GM13977 (cell line): ENCODE results near the gene ORM1.
"Not testable (repeated sequence)": the region's sequence is repeated elsewhere in the genome, so short reads cannot be mapped to it uniquely, and the experiment has no call there.

ENCODE experiments used
- DNase-seq: peaks from one replicate; pipeline ENCODE4 v3.0.0; 2012; ENCODE audit warnings: low spot score
- in situ Hi-C: fragments of 300-500 bp; cut with MboI; formaldehyde crosslinking; loops from one replicate; pipeline ENCODE4 v1.12.0; 2022; ENCODE audit warnings: low sequenced_read_pairs, low pct_unique_long_range_greater_than_20kb, mixed read lengths, inconsistent platforms; ENCODE audit not compliant: unreplicated experiment
- TF ChIP-seq, protein P1 (sequence below): IDR thresholded peaks from 2 replicates; pipeline ENCODE4 v1.5.1; 2012; ENCODE audit warnings: mild to moderate bottlenecking, control low read depth; ENCODE audit not compliant: insufficient read depth; ENCODE audit errors: extremely low read depth, missing control alignments

The ORM1 gene

DNA sequence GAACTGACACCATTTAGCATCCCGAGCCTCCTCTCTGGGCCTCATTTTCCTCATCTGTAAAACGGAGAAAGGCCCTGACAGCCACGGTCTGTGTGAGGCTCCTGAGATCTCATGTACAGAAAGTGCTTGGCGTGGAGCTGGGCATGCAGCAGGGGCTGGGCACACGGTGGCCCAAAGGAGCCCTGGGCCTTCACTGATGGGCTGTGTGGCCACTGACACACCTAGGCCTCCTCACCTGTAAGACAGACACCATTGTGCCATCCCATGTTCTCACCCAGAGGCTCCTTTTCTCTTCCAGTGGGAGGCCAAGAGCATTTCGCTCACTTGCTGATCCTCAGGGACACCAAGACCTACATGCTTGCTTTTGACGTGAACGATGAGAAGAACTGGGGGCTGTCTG is 1.6 kb downstream of the ORM1 start:
- in situ Hi-C loops, result no loop called here
- TF ChIP-seq, protein P1, sequence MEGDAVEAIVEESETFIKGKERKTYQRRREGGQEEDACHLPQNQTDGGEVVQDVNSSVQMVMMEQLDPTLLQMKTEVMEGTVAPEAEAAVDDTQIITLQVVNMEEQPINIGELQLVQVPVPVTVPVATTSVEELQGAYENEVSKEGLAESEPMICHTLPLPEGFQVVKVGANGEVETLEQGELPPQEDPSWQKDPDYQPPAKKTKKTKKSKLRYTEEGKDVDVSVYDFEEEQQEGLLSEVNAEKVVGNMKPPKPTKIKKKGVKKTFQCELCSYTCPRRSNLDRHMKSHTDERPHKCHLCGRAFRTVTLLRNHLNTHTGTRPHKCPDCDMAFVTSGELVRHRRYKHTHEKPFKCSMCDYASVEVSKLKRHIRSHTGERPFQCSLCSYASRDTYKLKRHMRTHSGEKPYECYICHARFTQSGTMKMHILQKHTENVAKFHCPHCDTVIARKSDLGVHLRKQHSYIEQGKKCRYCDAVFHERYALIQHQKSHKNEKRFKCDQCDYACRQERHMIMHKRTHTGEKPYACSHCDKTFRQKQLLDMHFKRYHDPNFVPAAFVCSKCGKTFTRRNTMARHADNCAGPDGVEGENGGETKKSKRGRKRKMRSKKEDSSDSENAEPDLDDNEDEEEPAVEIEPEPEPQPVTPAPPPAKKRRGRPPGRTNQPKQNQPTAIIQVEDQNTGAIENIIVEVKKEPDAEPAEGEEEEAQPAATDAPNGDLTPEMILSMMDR, result no peak
- no peak for DNase-seq

DNA sequence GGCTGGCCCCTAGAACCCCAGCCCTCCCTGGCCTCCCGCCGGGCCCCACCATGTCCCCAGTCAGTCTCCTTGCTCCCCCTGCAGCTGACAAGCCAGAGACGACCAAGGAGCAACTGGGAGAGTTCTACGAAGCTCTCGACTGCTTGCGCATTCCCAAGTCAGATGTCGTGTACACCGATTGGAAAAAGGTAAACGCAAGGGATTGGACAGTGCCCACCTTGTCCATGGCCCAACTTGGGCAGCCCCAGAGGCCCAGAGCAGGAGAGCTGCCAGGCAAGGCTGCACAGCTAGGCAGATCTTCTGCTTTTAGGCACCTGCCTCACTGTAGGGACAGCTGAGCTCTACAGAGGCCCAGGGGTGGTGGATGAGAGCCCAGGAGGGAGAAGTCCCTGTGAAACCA is 2.1 kb downstream of the ORM1 start:
- in situ Hi-C loops, DNase-seq: not testable (repeated sequence)

DNA sequence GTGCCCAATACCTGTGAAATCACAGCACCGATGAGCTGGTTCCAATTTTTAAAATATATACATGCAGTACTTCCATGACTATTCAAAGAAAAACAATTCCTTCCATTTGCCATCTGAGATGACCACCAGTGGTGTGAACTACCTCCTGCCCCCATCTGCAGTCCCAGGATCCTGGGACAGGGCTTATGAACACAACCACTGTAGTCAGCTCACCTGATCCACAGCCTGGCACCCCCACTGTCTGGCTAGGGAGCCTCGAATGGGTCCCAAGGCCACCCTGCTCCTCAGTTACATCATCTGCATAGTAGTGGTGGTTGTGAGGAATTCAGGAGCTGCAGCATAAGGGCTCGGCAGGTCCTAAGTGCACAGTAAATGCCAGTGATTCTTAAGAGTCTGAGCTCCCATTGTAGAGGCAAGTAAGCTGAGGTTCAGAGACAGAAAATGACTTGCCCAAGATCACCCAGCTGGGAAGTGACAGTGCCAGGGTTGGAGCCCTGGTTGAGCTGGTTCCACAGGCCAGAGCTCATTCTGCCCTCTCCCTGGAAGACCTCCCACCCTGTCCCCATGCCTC is 2.9 kb downstream of the ORM1 start:
- in situ Hi-C loops, DNase-seq: not testable (repeated sequence)

DNA sequence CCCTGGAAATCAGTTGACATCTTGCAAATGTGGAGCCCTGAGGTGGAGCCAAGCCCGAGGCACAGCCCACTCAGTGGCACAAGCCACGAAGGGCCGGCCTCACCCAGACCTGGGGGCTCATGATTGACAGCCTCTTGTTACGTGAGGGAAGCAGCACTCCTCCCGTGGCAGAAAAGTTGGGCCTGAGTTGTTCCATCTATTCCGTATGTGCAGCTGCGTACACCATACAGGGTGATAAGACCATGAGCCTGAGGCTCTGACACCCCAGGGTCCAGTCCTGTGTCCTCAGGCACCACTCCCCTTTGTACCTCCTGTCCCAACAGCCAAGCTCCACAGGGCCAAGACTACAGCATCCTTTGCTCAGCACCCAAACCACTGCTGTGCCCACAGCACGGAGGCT is 4.9 kb downstream of the ORM1 start:
- in situ Hi-C loops, result no loop called here
- no peak for DNase-seq
- TF ChIP-seq, protein P1, result no peak

DNA sequence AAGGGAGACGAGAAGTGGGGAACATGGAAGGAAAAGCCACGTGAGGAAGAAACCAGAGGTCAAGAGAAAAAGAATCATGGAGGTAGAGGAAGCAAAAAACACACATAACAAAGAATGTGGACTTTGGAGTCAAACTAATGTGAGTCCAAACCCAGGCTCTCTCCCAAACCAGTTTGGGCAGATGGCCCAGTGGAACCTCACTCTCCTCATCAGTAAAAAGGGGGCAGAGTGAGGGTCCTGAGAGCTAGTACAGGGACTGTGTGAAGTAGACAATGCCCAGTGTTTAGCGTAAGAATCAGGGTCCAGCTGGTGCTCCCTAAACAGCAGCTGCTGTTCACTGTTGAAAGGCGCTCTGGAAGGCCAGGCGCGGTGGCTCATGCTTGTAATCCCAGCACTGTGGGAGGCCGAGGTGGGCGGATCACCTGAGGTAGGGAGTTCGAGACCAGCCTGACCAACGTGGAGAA is 5.5 kb downstream of the ORM1 start:
- DNase-seq, in situ Hi-C loops: not testable (repeated sequence)

DNA sequence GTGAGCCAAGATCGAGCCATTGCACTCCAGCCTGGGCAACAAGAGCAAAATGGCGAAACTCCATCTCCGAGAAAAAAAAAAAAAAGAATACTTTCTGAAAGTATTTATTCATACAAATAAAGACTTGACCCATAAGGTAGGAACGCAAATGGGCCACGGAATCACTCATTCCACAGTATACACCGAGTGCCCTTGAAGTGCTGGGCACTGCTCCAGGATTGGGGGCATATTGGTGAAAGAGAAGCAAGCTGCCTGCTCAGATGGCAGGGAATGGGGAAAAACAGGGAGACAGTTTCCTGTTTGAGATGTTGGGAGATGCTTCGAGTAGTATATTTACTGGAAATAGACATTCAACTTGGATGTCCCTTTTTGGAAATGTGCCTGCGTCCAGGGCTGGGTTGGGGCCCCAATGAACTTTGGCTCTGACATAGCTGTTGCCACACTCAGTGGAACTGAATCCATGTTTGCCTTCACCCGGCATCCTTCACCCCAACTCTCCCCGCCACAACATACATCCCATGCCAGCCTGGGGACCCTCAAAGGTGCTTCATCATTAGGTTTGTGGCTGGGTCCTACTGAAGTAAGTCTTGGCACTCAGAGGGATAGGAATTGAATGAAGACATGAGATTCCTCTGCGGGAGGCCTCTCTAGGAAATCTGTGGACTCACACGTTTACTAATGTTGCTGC is 6.2 kb downstream of the ORM1 start:
- DNase-seq, in situ Hi-C loops: not testable (repeated sequence)

DNA sequence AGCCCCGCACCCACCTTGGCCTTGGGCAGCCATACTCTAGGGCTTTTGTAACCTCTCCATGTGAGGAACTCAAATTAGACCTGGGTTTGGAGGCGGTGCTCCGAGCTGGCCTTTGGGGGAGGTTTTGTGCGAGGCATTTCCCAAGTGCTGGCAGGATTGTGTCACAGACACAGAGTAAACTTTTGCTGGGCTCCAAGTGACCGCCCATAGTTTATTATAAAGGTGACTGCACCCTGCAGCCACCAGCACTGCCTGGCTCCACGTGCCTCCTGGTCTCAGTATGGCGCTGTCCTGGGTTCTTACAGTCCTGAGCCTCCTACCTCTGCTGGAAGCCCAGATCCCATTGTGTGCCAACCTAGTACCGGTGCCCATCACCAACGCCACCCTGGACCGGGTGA is 6.7 kb downstream of the ORM1 start, which contains the start of gene ORM2:
Gene ORM2, plus strand, starts transcription at position 245 of the 398 bp plus-strand sequence. Its CDS starts 36 bp downstream, at position 281.
- in situ Hi-C loops, result not testable (repeated sequence)

DNA sequence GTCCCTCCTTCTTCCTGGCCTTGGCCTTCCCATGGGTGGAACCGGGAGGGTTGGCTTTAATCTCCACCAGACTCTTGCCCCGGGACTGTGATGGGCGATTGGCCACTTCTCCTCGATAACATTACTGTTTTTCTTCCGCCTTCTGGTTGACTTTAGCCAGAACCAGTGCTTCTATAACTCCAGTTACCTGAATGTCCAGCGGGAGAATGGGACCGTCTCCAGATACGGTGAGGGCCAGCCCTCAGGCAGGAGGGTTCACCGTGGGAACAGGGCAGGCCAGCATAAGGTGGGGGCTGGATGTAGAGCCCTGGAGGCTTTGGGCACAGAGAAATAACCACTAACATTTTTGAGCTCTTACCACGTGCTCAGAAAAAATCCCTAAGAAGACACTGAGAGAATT is 7.7 kb downstream of the ORM1 start:
- no peak for DNase-seq
- TF ChIP-seq, protein P1, result no peak
- in situ Hi-C loops, result no loop called here

More for the DNA sequence above, 6.7 kb downstream of the ORM1 start, which contains the start of gene ORM2:
- not testable (repeated sequence) for DNase-seq

DNA sequence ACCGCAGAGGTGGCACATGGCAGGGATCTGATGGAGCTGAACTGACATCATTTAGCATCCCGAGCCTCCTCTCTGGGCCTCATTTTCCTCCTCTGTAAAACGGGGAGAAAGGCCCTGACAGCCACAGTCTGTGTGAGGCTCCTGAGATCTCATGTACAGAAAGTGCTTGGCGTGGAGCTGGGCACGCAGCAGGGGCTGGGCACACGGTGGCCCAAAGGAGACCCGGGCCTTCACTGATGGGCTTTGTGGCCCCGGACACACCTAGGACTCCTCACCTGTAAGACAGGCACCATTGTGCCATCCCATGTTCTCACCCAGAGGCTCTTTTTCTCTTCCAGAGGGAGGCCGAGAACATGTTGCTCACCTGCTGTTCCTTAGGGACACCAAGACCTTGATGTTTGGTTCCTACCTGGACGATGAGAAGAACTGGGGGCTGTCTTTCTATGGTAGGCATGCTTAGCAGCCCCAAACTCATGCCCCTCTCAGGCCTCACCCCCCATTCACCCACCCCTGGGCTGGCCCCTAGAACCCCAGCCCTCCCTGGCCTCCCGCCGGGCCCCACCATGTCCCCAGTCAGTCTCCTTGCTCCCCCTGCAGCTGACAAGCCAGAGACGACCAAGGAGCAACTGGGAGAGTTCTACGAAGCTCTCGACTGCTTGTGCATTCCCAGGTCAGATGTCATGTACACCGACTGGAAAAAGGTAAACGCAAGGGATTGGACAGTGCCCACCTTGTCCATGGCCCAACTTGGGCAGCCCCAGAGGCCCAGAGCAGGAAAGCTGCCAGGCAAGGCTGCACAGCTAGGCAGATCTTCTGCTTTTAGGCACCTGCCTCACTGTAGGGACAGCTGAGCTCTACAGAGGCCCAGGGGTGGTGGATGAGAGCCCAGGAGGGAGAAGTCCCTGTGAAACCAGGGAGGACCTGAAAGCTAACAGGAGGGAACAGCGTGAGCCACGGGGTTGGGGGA is 8.6 kb downstream of the ORM1 start:
- DNase-seq, in situ Hi-C loops: not testable (repeated sequence)

DNA sequence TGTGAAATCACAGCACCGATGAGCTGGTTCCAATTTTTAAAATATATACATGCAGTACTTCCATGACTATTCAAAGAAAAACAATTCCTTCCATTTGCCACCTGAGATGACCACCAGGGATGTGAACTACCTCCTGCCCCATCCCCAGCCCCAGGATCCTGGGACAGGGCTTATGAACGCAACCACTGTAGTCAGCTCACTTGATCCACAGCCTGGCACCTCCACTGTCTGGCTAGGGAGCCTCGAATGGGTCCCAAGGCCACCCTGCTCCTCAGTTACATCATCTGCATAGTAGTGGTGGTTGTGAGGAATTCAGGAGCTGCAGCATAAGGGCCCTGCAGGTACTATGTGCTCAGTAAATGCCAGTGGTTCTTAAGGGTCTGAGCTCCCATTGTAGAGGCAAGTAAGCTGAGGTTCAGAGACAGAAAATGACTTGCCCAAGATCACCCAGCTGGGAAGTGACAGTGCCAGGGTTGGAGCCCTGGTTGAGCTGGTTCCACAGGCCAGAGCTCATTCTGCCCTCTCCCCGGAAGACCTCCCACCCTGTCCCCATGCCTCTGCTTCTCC is 9.7 kb downstream of the ORM1 start:
- in situ Hi-C loops, DNase-seq: not testable (repeated sequence)

DNA sequence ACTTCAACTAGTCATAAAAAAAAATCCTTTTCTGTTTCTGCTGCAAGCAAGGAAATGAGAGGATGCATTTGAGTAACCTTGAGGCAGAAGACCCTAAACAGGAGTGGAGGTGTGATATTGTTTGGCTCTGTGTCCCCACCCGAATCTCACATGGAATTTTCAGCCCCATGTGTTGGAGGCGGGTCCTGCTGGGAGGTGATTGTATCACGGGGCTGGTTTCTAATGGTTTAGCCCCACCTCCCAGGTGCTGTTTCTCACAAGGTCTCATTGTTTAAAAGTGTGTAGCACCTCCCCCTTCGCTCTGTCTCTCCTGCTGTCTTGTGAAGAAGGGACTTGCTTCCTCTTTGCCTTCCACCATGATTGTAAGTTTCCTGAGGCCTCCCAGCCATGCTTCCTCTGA is 10.8 kb downstream of the ORM1 start:
- in situ Hi-C loops, DNase-seq: not testable (repeated sequence)
